ENCODE results near the gene IFIT1B.
A peak's percentile ranks its signal among the peaks of the same experiment; 100 is the strongest.
"Not testable (repeated sequence)": the region's sequence is repeated elsewhere in the genome, so short reads cannot be mapped to it uniquely, and the experiment has no call there.

Gene IFIT1B

DNA sequence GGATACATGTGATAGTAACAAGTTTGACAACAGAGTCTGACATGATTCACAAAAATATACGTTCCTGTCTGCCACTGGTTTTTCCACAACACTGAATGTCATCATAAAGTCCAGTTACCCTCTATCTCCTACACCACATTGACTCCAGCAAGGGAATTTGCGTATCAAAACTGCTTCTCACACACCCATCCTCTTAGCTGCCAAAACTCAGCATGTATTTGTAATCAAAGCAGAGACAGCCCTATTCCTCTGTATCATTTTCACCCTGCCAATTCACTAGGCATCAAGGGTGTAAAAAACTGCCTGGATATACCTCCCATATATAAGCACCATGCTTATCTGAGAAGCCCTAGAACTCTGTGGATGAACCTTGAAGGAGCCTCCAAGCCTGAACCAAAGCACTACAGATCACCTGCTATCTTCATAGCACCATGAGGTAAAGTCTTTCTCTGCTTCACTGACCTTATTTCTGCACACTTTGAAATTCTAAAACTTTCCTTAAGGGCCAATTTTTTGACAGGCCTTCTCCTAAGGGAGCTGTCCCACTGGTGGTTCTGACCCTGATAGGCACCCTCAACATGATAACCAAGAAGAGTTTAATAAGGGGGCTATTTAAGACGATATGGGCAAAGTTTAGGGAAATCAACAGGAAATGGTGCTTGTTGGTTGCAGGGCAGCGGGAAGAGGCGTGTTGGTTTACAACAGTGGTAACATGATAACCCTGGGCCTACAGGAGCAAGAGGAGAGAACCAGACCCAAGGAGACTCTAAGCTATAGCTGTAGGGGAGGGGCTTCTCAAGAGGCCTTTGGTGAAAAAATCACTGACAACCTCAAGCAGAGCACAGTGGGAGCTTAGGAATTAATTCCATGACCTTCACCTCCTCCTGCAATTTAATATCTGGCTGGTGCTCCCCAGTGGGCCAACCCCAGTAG lies at the start of gene IFIT1B:
TSS of gene IFIT1B (plus strand) at position 352 of the 933 bp plus-strand sequence. CDS start at position 432, 80 bp downstream.
- DNase-seq = no peak

GRCh38 chr10:89329151-89329550 lies 48.7 kb upstream of the IFIT1B start:
- no peak for DNase-seq

GRCh38 chr10:89330014-89330413 lies 47.8 kb upstream of the IFIT1B start:
- not testable (repeated sequence) for DNase-seq

DNA sequence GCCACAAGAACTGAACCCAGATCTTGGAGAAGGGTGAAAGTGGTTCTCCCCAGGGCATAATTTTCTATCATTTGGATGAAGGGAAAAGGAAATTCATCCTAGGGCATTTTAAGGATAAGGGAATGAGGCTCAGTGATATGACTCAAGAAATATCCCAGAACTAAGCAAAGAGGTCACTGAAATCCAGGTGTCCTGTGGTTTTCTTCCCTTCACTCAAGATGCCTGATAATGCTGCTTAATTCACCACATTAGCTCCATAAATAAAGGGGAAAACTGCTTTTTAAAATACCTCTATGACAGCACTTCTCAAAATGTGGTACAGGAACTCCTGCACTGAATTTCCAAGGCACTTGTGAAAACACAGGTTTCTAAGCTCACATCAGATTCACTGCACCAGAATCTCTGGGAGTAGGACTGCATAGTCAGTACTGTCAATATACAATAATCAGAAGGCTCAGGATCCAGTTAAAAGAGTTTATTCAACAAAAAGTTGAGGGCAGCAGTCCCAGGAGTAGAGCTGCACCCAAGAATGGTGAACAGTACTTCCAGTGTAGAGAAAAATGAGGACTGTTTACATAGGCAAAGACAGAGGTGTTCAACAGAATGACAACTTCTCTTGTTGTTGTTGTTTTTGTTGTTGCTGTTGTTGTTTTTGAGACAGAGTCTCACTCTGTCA lies 47.2 kb upstream of the IFIT1B start:
- no peak for DNase-seq

DNA sequence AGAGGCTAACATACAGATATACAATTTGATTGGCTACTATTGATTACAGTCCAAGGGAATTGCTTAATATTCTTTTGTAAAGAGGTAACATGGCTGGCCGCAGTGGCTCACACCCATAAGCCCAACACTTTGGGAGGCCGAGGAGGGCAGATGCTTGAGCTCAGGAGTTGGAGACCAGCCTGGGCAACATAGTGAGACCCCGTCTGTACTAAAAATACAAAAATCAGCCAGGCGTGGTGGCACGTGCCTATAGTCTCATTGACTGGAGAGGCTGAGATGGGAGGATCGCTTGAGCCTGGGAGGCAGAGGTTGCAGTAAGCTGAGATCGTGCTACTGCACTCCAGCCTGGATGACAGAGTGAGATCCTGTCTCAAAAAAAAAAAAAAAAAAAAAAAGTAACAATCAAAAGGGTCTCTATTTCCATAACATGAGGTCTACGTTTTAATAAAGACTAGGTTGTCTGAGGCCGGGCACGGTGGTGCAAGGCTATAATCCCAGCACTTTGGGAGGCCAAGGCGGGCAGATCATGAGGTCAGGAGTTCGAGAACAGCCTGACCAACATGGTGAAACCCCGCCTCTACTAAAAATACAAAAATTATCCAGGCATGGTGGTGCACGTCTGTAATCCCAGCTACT lies 46.3 kb upstream of the IFIT1B start:
- not testable (repeated sequence) for DNase-seq

DNA sequence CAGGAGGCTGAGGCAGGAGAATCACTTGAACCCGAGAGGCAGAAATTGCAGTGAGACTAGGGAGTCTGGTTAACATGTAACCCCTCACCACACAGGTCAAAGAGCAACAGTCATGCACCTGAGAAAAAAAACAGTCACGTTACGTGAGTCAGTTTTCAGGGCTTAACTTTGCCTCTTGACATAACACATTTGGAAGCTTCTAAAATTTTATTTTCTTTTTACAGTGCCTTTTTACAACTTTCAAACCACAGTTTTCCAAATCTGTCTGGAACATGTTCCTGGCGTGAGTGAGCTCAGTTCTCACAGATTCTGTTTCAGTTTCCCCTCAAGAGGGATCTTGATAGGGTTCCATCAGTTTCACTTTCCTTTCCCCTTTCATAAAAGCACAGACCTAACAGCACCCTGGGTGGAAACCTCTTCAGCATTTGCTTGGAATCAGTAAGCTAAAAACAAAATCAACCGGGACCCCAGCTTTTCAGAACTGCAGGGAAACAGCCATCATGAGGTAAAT lies 45.7 kb upstream of the IFIT1B start:
- no peak for DNase-seq

DNA sequence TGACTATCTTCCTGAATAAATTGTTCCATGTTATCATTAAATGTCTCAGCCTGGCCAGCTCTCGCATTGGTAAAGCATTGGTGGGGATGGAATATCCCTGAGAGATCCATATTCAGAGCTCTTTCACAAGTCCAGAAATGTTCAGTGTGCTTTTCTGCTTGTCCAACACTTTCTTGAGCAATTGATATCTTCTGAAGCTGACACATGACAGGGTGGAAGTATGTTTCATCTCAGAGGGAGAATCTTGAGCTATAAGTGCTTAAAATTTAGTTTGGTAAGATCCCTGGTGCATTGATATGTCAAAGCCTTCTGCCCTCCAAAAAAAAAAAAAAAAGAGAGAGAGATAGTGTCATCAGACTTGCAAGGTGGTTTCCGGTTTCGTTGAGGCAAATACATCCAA lies 42.6 kb upstream of the IFIT1B start:
- no peak for DNase-seq

GRCh38 chr10:89336241-89336640 lies 41.6 kb upstream of the IFIT1B start:
- DNase-seq = no peak

- no peak for DNase-seq
These were observed 40.4 kb upstream of the IFIT1B start for GRCh38 chr10:89337484-89337883.

DNA sequence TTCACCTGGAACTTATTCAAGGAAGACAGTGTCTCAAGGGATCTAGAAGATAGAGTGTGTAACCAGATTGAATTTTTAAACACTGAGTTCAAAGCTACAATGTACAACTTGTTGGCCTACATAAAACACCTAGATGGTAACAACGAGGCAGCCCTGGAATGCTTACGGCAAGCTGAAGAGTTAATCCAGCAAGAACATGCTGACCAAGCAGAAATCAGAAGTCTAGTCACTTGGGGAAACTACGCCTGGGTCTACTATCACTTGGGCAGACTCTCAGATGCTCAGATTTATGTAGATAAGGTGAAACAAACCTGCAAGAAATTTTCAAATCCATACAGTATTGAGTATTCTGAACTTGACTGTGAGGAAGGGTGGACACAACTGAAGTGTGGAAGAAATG lies 39.1 kb upstream of the IFIT1B start:
- DNase-seq = no peak

- no peak for DNase-seq
These were observed 38.0 kb upstream of the IFIT1B start for GRCh38 chr10:89339875-89340274.

DNA sequence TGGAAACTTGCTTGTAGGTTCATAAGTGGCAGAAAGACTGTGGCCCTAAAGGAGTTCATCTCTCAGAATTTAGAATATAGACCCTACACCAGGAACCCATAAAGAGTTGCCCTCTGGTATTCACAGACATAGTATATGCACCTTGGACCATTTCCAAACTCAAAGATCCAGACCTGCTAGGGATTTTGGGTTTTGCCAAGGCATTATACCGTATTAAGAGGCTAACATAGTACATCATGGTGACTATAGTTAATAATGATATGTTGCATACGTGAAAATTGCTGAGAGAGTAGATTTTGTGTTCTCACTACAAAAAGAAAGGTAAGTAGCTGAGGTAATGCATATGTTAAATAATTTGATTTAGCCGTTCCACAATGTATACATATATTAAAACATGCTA lies 36.2 kb upstream of the IFIT1B start:
- DNase-seq = no peak

DNA sequence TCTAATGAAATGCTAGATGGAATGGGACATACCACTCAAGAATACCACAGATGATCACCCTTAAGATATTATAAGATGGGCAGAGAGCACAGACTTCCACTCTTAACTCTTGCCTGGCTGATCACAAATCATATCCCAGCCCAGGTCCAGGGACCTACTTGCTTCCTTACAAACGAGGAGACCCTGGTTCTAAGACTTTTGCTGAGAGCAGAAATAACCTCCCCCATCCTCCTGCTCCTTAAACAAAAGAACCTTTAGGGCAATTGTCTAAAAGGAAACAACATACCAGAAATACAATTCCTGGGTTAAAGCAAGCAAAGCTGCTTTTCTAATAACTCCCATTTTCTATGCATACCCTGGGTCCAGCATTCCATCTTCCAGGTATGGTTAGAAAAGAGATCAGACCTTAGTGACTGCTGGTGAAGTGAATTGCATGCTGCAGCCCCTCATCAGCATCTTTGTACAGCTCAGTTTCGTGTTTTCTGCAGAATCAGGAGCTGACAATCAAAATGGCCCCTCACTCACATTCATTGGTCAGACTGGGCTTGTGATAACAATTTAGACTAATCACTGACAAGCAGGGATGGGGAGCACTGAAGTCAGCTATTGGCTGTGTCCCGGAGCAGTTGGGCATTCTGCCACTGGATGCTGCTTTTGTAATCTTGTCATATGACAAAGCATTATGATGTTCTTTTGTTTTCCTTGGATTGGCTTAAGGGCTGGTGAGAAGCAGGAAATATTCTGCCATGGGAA lies 35.5 kb upstream of the IFIT1B start:
- DNase-seq = peak in 1 of 2 experiments; percentile 15

- no peak for DNase-seq
These were observed 34.6 kb upstream of the IFIT1B start for GRCh38 chr10:89343089-89343767.

- DNase-seq = no peak
These were observed 33.7 kb upstream of the IFIT1B start for GRCh38 chr10:89344156-89344555.

GRCh38 chr10:89345367-89346000 lies 32.4 kb upstream of the IFIT1B start:
- no peak for DNase-seq

DNA sequence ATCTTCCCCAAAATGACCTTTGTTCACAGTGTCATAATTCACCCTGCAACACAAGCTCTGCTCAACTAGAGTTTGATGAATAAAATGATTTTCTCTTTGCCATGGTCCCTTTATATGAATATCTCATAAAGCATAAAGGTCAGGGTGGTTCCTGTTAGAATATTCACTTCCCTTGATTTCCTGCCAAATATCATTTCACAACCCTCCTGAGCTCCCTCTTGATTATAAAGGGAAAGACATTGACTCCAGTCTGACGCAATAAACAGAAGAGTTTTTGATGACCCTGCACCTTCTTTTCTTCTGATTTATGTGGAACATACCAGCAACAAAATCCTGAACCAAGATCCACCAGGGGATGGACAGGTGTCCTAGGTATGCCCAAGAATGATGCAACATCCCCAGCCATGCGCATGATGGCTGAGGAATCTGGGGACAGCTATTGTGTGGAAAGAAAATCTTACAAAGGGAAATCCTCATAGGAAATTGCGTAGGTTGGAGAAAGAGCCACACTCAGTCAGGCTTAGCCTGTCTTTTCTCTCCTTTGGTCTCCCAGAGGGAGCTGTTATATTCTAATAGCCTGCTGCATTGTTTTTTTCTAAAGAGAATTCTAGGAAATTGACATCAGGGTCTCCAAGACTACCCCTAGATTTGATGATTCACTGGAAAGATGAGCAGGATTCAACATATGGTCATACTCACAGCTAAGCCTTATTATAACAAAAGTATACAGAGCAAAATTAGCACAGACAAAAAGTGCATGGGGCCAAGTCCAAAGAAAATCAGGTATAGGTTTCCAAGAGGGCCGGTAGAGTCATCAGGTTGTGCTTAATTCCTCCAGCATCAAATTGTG lies 31.2 kb upstream of the IFIT1B start:
- DNase-seq = no peak

GRCh38 chr10:89347701-89348457 lies 30.0 kb upstream of the IFIT1B start:
- DNase-seq = no peak

- no peak for DNase-seq
These were observed 29.4 kb upstream of the IFIT1B start for GRCh38 chr10:89348481-89348880.

DNA sequence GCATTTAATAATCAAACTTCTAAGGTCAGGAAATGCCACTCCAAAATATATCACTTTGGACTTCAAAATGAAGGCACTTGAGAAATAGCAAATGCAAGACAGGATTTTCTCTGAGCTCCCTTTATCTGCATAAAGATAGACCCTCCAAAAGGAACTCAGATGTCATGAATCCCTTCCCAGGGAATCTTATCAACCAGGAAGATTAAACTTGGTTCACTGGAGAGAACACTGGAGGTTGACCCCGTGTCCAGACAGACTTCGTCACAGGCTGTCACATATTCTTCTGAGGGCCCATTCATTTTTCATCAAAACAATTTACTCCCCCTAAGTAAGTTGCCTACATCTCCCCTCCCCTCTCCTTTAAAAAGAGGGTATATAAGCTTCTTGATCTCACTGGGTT lies 28.9 kb upstream of the IFIT1B start:
- no peak for DNase-seq
